Measurements from ENCODE around the gene COL13A1.

COL13A1 gene

GRCh38 chr10:69801434-69802315 is at the start of gene COL13A1:
COL13A1 (plus strand) TSS chr10:69801906; CDS start chr10:69802424, 518 bp downstream.
- peak; percentile 69 for DNase-seq (ENCODE audit: low spot score)

DNA sequence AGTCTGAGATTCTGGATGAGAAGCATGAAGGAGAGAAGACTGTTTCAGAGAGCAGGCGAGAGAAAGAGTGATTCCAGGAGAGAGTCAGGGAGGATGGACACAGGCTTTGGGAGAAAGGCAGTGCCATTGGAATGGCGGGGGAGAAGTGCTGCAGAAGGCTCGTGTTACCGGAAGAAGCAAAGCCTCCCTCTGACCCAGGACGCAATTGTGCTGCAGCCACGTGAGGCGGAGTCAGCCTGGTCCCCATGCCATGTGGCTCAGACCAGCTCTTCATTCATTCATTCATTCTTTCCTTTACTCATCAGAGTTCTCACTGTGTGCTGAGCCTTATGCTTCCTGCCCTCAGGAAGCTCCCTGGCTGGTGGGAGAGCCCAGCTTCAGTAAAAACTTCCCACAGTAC is 49.2 kb upstream of the COL13A1 start:
- DNase-seq (ENCODE audit: low spot score), result no peak

DNA sequence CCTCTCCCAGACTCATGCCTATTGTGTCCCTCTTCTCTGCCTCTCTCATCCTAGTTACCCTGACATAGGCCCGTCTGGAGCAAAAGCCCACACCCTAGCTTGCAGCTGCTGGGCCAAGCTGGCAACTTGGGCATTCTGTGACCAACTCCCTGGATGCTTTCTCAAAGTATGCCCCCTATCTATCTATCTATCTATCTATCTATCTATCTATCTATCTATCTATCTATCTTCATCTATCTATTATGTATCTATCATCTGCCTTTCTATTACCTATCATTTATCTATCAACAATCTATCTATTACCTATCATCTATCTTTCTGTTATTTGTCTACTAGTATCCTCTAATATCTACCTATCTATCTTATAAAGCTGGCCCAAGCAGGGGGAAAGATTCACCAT is 45.4 kb upstream of the COL13A1 start:
- no peak for DNase-seq (ENCODE audit: low spot score)

GRCh38 chr10:69757206-69757552 is 44.5 kb upstream of the COL13A1 start:
- DNase-seq (ENCODE audit: low spot score), result no peak

DNA sequence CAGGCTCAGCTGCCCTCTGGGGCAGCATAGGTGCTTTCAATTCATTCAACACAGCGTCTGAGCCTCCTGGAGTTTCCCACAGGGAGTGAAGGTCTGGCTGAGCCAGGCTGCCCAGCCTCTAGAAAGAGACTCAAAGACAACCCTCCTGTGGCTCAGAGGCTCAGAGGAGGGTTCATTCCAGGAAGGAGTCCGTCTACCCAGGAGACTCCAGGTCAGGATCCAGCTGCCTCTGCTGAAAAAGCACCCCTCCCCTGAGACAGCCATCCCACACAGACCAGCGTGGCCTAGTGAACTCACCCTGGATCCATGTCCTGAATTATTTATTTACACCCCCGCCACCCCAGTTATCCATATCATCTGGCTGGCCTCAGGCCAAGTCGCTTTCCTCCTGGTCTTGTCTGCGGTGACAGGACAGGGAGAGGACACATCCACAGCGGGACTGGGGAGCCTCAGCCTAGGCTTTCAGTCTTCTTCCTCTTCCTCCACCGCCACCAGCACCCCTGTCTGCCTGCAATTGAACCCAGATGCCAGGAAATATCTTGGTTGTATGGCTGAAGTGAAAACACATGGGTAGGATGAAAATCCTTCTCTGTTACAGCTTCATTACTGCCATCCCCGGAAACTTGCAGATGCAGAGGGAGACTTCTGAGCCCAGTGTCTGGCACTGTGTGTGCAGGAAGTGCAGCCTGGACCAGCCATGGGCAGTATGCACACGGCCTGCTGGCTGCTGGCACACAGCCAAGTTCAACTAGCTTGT is 44.0 kb upstream of the COL13A1 start:
- no peak for DNase-seq (ENCODE audit: low spot score)

DNA sequence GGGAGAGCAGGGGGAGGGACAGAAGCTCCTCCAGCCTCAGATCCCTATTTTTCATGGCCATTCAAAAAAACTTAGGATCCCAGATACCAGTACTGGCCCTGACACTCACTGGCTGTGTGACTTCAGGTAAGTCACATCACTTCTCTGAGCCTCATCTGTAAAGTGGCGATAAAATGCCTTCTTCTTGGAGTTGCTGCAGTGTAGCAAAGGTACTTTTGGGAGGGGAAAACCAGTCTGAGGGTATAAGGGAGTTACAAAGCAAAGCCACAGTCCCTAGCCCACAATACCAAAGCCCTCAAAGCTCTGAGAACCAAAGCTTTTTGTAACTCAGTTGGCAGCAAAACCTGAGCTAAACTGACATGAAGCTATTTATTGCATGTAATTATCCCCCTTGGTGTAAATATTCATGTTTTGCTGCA is 43.4 kb upstream of the COL13A1 start:
- no peak for DNase-seq (ENCODE audit: low spot score)

- no peak for DNase-seq (ENCODE audit: low spot score)
Measured at GRCh38 chr10:69759641-69760040, 42.1 kb upstream of the COL13A1 start.

DNA sequence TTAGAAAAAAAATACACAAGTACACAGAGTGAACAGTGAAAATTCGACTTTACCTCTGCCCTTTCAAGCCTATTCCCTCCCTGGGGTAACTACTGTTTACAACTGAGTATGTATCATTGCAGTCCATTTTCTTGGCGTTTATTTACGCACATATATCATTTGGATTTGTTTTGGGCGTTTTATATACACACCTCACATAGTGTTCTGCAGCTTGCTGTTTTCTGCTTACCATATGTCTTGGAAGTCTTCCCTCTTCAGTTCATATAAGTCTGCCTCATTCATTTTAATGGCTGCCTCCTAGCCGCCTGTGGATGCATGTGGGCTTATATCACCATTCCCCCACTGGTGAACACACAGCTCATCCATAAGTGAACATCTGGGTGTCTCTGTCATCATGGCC is 41.6 kb upstream of the COL13A1 start:
- no peak for DNase-seq (ENCODE audit: low spot score)

DNA sequence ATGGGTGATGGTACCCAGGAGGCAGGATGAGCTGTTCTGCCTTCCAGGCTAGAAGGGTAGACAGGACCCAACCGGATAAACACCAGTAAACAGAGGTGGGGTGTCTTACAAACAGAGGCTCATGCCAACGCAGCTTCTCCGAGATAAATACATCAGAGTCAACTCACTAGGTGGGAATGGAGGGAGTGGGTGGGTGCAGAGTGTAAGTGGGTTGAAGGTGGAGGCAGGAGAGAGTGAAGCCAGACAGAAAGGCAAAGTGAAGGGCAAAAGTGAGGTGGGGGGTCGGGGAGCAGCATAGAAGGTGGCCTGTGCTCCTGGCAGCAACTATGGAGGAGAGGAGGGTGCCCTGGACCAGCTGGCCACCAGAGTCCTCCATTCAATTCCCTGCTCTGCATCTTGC is 40.4 kb upstream of the COL13A1 start:
- no peak for DNase-seq (ENCODE audit: low spot score)

DNA sequence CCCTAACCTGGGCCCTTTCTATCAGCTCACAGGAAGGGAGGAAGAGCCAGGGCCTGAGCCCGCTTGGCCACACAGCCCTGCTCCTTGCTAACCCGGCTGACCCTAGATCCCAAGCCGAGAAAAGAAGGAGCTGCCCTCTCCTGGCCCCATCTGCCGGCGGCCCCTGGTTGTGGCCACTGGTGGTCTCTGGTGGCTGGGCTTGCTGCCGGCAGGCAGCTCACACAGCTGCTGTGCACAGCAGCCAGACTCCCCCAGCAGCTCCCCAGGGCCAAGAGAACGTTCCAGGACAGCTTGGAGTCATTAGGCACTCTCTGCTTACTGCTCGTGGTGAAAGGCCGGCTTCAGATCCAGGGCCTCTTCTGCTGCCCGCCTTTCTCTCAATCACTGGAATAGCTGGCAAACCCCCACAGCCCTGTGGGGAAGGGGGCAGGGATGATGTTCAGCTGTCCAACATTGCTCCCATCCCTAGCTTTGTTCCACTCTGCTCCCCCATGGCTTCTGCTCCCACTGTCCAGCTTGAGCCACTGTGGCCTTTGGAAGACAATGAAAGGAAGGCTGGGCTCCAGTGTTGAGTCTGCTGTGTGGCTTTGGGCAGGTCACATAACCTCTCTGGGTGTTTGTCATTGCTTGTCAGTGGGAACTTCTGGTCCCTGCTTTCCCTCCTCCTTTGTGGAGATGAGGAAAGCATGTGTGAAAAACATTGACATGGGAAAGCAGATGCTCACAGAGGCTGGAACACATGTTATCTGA is 35.4 kb upstream of the COL13A1 start:
- DNase-seq (ENCODE audit: low spot score), result no peak

GRCh38 chr10:69767793-69768192 is 33.9 kb upstream of the COL13A1 start:
- no peak for DNase-seq (ENCODE audit: low spot score)

DNA sequence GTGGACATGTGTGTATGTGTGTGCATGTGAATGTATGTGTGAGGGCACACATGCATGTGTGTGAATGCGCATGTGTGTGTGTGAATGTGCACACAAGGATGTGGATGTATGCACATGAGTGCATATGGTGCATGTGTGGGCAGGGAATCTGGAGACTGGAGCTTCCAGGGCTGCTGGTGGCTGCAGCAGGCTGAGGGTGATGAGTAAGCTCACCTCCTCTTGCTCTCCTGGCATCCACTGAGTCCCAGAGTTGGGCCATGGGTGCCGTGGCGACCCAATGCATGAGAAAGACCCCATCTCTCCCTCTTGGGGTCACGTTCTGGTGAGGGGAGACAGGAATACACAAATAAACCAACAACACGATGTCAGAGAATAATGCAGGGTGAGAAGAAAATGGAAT is 33.3 kb upstream of the COL13A1 start:
- DNase-seq (ENCODE audit: low spot score), result no peak

- DNase-seq (ENCODE audit: low spot score), result peak; percentile 41
Measured at GRCh38 chr10:69769395-69769992, 32.2 kb upstream of the COL13A1 start.

DNA sequence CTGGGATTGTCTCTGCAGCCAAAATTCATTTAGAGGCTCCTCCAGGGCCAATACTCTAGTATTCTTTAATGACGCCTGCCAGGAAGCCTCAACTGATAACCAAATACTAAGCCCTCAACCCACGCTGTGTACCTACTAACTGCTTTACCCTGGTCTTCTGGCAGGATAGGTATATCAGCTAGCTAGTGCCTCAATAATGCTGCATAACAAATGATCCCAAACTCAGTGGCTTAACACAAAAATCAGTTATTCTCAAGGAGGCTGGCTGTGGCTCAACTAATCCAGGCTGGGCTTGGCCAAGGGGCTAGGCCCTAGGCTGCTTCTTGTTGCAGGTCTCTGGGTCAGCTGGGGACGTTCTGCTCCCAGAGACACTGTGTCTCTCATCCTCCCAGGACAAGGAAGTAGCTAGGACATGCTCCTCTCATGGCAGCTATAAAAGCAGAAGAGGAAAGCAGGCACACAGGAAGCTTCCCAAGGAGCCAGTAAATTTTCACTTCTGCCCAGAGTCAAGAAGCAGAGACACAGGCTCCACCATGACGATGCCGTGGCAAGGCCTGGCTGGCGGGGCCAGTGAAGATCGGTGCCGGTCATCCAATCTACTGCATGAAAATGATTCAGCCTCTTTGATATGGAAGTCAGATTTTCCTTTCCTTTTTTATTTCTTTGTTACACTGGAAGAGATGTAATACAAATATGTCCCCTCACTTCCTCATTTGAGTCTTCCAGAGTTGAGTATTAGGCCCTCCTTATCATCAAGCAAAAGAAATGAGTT is 28.6 kb upstream of the COL13A1 start:
- DNase-seq (ENCODE audit: low spot score), result no peak

DNA sequence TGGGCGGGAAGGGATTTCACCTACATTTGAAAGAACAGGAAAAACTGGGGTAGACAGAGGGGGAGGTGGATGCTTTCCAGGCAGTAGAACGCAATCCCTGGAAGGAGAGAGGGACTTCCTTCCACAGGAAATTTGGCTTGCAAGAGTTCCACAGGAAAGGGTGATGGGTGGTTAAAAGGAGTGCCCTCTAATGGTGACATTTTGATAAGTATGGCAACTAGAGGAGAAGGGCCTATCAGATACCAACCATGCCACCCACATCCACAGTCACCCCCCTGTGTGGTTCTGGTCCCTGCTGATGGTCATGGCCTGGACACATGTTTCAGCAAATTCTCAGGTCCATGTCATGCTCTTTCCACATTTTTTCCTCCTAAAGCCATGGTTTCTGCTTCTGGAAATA is 27.1 kb upstream of the COL13A1 start:
- no peak for DNase-seq (ENCODE audit: low spot score)

DNA sequence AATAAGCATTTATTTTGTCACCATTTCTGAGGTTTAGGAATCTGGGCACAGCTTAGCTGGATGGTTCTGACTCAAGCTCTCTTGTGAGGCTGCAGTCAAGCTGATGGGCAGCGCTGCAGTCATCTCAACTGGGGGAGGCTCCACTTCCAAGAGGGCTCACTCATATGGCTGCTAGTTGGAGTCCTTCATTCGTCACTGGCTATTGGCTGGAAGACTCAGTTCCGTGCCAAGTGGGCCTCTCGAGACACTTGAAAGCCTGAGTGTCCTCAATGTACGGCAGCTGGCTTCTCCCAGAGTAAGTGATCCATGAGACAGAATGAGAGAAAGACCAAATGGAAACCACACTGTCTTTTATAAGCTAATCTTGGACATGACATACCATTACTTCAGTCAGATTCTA is 21.6 kb upstream of the COL13A1 start:
- no peak for DNase-seq (ENCODE audit: low spot score)

GRCh38 chr10:69781576-69781975 is 20.1 kb upstream of the COL13A1 start:
- no peak for DNase-seq (ENCODE audit: low spot score)

DNA sequence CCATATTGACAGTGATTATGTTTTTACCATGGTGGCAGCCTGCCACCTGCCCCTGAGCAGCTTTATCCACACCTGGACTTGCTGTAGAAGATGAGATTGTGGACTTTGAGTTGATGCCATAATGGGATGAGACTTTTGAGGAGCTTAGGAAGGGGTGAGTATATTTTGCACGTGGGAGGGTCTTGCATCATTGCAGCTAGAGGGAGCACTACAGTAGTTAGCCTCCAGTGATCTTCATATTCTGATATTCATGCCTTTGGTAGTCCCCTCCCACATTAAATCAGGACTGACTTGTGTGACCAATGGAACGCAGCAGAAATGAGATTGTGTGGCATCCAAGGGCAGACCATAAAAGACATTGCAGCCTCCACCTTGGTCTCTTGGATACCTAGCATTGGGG is 18.2 kb upstream of the COL13A1 start:
- no peak for DNase-seq (ENCODE audit: low spot score)

- no peak for DNase-seq (ENCODE audit: low spot score)
Measured at GRCh38 chr10:69786791-69787190, 14.9 kb upstream of the COL13A1 start.

DNA sequence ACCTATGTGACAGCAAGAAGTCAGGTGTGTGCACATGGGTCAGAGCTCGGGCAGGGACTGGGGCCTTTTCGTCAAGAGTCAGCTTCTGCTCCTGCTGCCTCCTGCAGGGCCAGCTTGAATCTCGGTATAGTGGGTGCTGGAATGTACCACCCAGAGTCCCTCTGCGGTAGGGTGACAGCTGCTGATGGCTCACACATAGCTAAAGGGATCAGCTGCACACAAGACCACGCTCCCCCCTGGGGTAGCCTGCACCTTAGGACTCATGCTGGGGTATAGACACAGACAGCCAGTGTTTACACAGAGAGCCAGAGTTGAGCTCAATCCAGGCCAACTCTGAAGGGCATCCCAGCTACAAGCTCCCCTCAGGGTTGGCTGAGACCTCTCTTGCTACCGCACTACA is 14.0 kb upstream of the COL13A1 start:
- DNase-seq (ENCODE audit: low spot score), result no peak

DNA sequence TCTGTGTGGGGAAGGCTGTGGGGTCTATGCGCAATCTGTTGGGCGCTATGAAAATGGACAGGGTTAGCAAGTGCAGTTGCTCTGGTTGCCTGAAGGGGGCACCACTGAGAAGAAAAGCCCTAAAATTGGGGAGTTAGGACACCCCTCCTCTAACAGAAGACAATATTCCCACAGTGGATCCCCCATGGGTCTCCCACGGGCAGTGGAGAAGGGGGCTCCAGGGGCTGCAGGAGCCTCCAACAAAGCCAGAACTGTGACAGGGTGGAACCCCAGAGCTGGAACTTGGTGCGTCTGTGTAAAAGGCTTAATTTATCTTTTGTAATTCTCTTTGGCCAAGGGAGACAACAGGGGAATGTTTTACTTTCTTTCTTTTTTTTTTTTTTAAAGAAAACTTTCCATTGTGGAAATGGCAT is 12.5 kb upstream of the COL13A1 start:
- no peak for DNase-seq (ENCODE audit: low spot score)

DNA sequence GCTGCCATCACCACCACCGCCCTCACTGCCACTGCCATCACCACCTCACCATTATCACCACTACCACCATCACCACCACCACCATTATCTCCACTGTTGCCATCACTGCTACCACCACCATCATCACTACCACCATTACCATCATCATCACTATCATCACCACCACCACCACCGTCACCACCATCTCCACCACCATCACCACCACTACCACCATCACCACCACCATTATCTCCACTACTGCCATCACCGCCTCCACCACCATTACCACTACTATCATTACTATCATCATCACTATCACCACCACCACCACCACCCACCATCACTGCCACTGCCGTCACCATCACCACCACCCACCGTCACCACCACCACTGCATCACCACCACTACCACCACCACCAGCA is 9.9 kb upstream of the COL13A1 start:
- DNase-seq (ENCODE audit: low spot score), result no peak

Measured in SW480 (cell line).